Mesenteric fat pad (tissue), 1 donor: ENCODE measurements around the gene GBE1. TPM values are rescaled to one million over a fixed set of nuclear protein-coding genes. Genes with fewer than 3 reads are reported as not detected.
"Not testable (repeated sequence)": the region's sequence is repeated elsewhere in the genome, so short reads cannot be mapped to it uniquely, and the experiment has no call there.

Experiments used
- DNase-seq: peaks from one replicate; pipeline ENCODE4 v3.0.0-alpha.2; 2020; ENCODE audit warnings: low spot score
- total RNA-seq: library from RNA; stranded (reverse); fragmentation: NEBNext Ultra II Directional; extraction: Animal tissue kit (Norgen Biotek cat#: 25700); gene quantifications from one replicate; pipeline ENCODE4 v1.2.1, GENCODE V29; 2021
- donor health status: DM: yes; HTN: yes; CAD: no.

The GBE1 gene
- total RNA-seq, 1 donor from 2014 or later, result 152 TPM

DNA sequence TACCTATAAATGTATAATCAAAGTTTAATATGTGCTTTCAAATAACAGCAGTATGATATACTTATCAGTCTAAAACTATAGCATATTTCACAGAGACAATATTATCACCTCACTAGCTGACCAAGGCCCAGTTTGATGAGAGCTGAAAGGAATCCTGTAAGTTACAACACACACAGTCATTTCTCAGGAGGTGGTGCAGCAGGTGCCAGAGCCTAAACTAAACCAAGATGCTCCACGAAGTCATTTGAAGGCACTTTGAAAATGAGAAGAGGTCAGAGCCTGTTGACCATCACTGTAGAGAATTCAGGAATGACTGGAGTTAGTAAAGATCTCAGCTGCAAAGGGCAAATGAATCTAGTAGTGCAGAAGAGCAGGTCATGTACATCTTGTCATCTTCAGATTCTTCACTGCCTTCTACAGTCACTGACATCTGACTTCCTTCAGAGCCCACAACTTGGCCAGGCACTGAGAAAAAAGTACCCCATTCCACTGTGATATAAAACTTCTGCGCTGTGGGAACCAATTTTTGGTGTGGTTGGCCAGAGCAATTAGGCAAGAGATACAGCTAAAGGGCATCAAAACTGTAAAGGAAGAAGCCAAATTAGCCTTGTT, 7.9 kb downstream of the GBE1 start:
- no peak for DNase-seq

DNA sequence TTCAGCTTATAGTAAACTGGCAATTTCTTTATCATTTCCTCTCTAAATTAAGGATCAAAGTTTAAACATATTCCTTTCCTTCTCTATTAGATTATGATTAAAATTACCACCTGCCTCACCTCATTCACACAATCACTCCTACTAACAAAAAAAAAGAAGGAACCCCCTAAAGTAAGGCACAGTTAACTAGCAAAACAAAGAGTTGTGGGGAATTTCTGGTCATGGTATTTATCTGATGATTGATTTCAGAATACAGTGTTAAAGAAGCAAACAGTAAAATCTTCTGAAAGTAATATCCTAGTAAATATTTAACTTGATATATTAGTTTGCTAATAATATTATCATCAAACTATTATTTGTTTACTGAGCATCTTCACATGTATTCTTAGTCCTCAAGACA, 8.8 kb downstream of the GBE1 start:
- no peak for DNase-seq

- DNase-seq, result no peak
Observed at GRCh38 chr3:81749265-81749664, 12.2 kb downstream of the GBE1 start.

- DNase-seq, result not testable (repeated sequence)
Observed at GRCh38 chr3:81747280-81747679, 14.2 kb downstream of the GBE1 start.

GRCh38 chr3:81744366-81744765, 17.1 kb downstream of the GBE1 start:
- DNase-seq, result no peak

GRCh38 chr3:81743096-81744025, 18.1 kb downstream of the GBE1 start:
- DNase-seq, result no peak

GRCh38 chr3:81742581-81742980, 18.9 kb downstream of the GBE1 start:
- DNase-seq, result no peak

GRCh38 chr3:81741216-81741615, 20.2 kb downstream of the GBE1 start:
- DNase-seq, result no peak

DNA sequence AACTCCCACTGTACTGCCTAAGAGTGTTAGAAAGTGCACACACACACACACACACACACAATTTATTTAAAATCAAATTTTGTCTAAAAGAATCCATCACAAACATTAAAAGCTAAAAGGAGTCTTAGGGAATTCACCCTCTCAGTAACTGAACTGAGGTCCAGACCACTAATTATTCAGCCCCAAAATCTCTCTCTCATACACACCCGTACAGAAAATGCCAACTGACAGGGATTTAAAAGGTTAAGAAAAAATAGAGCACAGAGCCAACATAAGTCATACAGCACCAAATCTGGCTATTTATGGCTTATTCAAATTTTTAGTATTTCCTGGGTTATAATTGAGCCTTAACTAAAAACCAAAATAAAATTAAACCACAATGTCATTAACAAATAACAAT, 20.7 kb downstream of the GBE1 start:
- DNase-seq, result no peak

DNA sequence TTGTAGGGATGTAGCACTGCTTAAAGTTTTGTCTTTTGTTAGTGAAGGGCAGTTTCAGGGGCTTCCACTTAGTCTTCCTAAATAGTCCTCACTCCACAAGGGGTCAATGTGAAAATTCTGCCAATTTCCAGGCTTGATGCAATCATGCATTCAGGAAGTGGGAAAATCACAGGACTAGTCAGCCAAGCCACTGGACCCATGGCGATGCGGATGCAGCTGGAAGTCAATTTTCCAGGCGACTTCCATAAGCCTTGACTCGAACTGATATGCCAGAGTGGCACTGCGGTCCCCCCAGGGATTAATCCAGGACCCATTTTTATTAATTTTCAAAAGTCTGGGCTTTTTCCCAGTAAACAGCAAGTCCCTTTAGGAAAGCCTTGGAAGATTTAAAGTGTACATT, 26.1 kb downstream of the GBE1 start:
- DNase-seq, result no peak

DNA sequence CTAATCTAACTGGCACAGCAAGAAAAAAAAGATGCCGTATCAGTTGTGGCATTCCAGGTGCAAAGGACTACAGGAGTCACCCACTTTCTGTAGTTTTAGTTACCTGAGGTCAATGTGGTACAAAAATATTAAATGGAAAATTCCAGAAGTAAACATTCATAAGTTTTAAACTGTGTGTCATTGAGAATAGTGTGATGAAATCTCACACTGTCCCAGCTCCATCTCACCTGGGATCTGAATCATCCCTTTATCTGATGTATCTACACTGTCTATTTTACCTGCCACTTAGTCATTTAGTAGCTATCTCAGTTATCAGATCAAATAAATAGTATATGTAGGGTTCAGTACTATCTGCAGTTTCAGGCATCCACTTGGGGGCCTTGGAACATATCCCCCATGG, 26.7 kb downstream of the GBE1 start:
- DNase-seq, result no peak

DNA sequence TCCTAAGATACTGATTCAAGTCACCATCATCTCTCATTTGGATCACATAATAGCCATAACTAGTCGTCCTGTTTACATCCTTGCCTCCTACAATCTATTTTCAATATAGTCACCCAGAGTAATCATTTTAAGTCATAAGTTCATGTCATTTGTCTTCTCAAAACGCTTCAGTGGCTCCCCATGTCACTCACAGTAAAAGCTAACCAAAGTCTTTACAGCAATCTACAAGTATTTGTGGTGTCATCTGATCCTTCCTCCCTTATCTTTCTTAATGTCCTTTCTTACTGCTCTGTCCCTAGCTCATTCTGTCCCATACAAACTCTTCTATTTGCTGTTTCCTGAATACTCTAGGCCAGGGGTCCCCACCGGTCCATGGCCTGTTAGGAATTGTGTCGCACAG, 28.8 kb downstream of the GBE1 start:
- DNase-seq, result no peak

- DNase-seq, result no peak
Observed at GRCh38 chr3:81728766-81729544, 32.5 kb downstream of the GBE1 start.

GRCh38 chr3:81726735-81727134, 34.7 kb downstream of the GBE1 start:
- DNase-seq, result no peak

GRCh38 chr3:81726132-81726531, 35.3 kb downstream of the GBE1 start:
- DNase-seq, result no peak

- no peak for DNase-seq
Observed at GRCh38 chr3:81723732-81724313, 37.6 kb downstream of the GBE1 start.

- DNase-seq, result no peak
Observed at GRCh38 chr3:81718311-81718710, 43.1 kb downstream of the GBE1 start.

- DNase-seq, result no peak
Observed at GRCh38 chr3:81716870-81717509, 44.5 kb downstream of the GBE1 start.

DNA sequence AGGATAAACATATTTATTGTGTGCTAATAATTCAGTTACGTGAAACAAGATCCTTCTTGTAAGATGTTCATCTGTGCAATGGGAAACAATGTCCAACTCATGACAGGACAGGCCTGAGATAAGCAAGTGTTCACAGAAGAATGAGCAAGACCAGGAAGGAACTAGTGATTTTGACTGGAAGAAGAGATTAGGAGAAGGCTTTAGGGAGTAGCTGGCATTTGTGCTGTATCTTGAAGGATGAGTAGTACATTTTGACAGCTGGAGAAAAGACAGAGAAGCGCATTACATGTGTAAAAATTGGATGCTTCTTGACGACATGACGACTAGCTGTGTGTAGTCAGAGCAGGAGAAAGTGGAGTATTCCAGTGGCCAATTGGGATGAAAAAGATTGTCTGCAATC, 48.4 kb downstream of the GBE1 start:
- DNase-seq, result no peak

GRCh38 chr3:81709606-81710005, 51.8 kb downstream of the GBE1 start:
- DNase-seq, result no peak

DNA sequence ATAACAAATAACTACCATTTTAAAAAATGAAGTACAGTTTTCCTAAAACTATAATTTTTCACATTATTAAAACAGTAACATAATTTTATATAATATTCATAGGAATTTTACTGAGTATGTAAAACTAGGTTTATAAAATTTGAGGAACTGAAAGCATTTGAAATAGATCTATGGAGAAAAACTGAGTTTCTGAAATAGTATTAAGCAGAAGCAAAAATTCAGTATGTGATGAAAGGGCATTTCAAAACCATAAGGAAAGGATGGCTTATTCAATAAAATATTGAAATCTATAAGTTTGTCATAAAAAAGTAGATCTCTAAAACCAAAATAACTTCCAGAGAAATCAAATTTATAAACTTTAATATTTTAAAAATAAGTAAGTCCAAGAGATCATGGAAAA, 53.4 kb downstream of the GBE1 start:
- no peak for DNase-seq
